SJSA1 (cell line): ENCODE data around the gene PDIA2. TPM values are rescaled to one million over a fixed set of nuclear protein-coding genes. Genes with fewer than 3 reads are reported as not detected.
"Not testable (repeated sequence)": the region's sequence is repeated elsewhere in the genome, so short reads cannot be mapped to it uniquely, and the experiment has no call there.

Source experiments
- DNase-seq, 2 experiments: peaks; one replicate each; pipeline ENCODE4 v3.0.0-alpha.2; 2015 to 2020; ENCODE audit warnings: low spot score in 2 of 2, low read depth in 1 of 2
- H3K27ac ChIP-seq: fragments of 250-450 bp; sonication (Bioruptor Pico); 2 replicates; pipeline ENCODE4 v1.5.1; 2020; ENCODE audit warnings: mild to moderate bottlenecking, moderate library complexity
- H3K27me3 ChIP-seq: fragments of 250-450 bp; sonication (Bioruptor Pico); replicated peaks from 2 replicates; pipeline ENCODE4 v1.5.1; 2020; ENCODE audit warnings: mild to moderate bottlenecking, moderate library complexity
- H3K36me3 ChIP-seq: fragments of 250-450 bp; sonication (Bioruptor Pico); 2 replicates; pipeline ENCODE4 v1.5.1; 2020; ENCODE audit warnings: mild to moderate bottlenecking
- H3K4me1 ChIP-seq: fragments of 250-450 bp; sonication (Bioruptor Pico); replicated peaks from 2 replicates; pipeline ENCODE4 v1.6.1; 2021; ENCODE audit warnings: mild to moderate bottlenecking
- H3K4me3 ChIP-seq: fragments of 250-450 bp; sonication (Bioruptor Pico); 2 replicates; pipeline ENCODE4 v1.5.1; 2020; ENCODE audit warnings: mild to moderate bottlenecking
- H3K9me3 ChIP-seq: fragments of 250-450 bp; sonication (Bioruptor Pico); replicated peaks from 2 replicates; pipeline ENCODE4 v1.5.1; 2020; ENCODE audit warnings: mild to moderate bottlenecking
- total RNA-seq: library from RNA; depleted of rRNA; stranded (reverse); fragments of >200 nt; shearing (Covaris generic); gene quantifications from 2 replicates; pipeline ENCODE4 v1.2.3, GENCODE V29; 2014

Gene PDIA2
- total RNA-seq, 1 experiment from 2014 or later: not detected

GRCh38 chr16:267562-267961 is 15.4 kb upstream of the PDIA2 start:
- not testable (repeated sequence) for H3K27ac ChIP-seq, H3K9me3 ChIP-seq, H3K4me3 ChIP-seq, H3K27me3 ChIP-seq, DNase-seq, H3K4me1 ChIP-seq, H3K36me3 ChIP-seq

DNA sequence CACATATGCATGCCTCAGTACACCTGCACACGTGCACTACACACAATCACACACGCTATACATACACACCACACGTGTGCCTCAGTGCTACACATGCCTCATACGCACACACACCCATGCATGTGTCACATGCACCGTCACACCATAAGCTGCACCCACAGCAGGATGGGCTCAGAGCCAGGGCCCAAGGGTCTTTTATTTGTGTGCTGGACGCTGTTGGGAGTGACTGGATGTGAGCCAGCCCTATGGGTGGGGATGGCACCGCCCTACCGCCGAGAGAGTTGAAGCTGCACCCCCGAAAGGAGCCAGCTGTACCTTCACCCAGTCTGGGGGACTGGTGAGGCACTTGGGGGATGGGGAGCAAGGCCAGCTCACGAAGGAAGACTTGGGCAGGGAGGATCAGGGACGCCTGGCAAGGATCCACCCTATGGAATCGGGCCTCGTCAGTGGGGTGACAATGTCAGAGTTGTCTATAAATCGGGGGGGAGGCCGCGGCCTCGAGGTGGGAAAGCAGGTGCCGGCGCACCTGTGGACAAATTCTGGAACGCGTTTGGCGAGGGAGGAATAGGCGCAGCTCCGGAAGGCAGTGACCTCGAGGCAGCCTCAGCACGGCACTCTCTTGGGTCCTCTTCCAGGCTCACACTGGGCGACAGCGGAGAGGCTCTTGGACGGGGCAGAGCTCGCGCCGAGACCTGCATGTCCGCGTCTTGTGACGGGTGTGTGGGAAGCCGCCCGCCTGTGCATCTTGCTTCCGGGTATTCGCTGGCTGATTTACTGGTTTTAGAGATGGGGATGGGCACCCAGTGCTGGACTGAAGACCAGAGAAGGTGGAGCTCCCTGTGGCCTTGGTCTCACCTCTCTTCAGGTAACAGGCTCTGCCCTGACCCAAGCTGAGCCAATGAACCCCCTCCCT is 14.6 kb upstream of the PDIA2 start:
- Histone ChIP-seq H3K27me3 (no peaks in the 10 kb centered on the region), H3K36me3 (peaks cover 4% of the 10 kb centered on the region; the same call in 1 of the 2 replicates), H3K4me3 (no peak overlapping the region), H3K4me1 (no peaks in the 10 kb centered on the region), H3K9me3 (no peaks in the 10 kb centered on the region), H3K27ac (no peak overlapping the region)
- DNase-seq: peak in 1 of 2 experiments; percentile 38

GRCh38 chr16:269061-269796 is 13.7 kb upstream of the PDIA2 start:
- Histone ChIP-seq H3K36me3 (peaks cover 3% of the 10 kb centered on the region; the same call in 1 of the 2 replicates), H3K4me3 (no peak overlapping the region), H3K27ac (no peak overlapping the region), H3K27me3 (peaks cover 6% of the 10 kb centered on the region), H3K9me3 (no peaks in the 10 kb centered on the region), H3K4me1 (no peaks in the 10 kb centered on the region)
- peak in 1 of 2 experiments; percentile 45 for DNase-seq

GRCh38 chr16:270381-271255 is 12.3 kb upstream of the PDIA2 start:
- H3K27me3 ChIP-seq: peaks cover 18% of the 10 kb centered on the region
- H3K4me3 ChIP-seq: no peak overlapping the region
- H3K9me3 ChIP-seq: no peaks in the 10 kb centered on the region
- no peaks in the 10 kb centered on the region for H3K4me1 ChIP-seq
- no peak overlapping the region for H3K27ac ChIP-seq
- H3K36me3 ChIP-seq: no peaks in the 10 kb centered on the region
- DNase-seq: peak in 1 of 2 experiments; percentile 41

- no peak for DNase-seq
- Histone ChIP-seq H3K9me3 (no peaks in the 10 kb centered on the region), H3K4me3 (no peak overlapping the region), H3K27me3 (peaks cover 31% of the 10 kb centered on the region), H3K36me3 (no peaks in the 10 kb centered on the region), H3K4me1 (no peaks in the 10 kb centered on the region), H3K27ac (no peak overlapping the region)
These were observed 10.1 kb upstream of the PDIA2 start for GRCh38 chr16:272633-273546.

- Histone ChIP-seq H3K4me1 (no peaks in the 10 kb centered on the region), H3K27me3 (peaks cover 34% of the 10 kb centered on the region), H3K36me3 (no peaks in the 10 kb centered on the region), H3K9me3 (no peaks in the 10 kb centered on the region), H3K27ac (no peak overlapping the region), H3K4me3 (no peak overlapping the region)
- no peak for DNase-seq
These were observed 9.2 kb upstream of the PDIA2 start for GRCh38 chr16:273547-274421.

DNA sequence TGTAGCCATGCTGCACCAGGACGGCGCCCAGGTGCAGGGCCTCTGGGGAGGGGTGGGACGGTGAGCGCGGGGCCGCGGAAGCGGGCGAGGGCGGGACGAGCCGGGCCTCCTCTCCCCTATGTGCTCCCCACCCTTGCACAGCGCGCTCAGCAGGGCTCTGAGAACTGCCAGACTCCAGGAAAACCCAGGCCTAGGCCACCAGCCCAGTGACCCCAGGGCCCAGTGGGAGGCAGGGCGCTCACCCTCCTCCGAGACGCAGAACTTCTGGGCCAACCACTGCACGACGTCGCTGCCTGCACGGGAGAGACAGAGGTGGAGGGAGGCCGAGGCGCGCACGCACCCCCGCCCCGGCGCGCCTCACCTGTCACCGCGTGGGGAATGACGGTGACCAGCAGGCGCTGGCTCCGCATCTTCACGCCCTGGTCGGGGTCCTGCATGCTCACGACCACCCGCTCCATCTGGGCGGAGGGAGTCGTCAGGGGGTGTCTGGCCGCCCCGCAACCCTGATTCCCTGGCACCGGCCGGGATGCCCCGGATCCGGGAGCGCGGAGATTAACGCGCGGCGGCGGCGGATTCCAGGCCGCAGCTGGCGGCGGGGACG is 7.8 kb upstream of the PDIA2 start:
- Histone ChIP-seq H3K9me3 (no peaks in the 10 kb centered on the region), H3K4me1 (no peaks in the 10 kb centered on the region), H3K27ac (no peak overlapping the region), H3K27me3 (peaks cover 46% of the 10 kb centered on the region), H3K4me3 (no peak overlapping the region), H3K36me3 (no peaks in the 10 kb centered on the region)
- DNase-seq: no peak

GRCh38 chr16:275786-276232 is 7.2 kb upstream of the PDIA2 start, which contains the start of gene RGS11:
RGS11 (minus strand) TSS chr16:275944; CDS start chr16:275911, 33 bp downstream.
- no peak for DNase-seq
- no peak within 1 kb of the TSS for H3K4me3 ChIP-seq
- no peaks in the 10 kb centered on the region for H3K36me3 ChIP-seq
- no peaks in the 10 kb centered on the region for H3K9me3 ChIP-seq
- H3K4me1 ChIP-seq: no peaks in the 10 kb centered on the region; the same call in 1 of the 2 replicates
- no peak within 1 kb of the TSS for H3K27ac ChIP-seq
- peaks cover 50% of the 10 kb centered on the region for H3K27me3 ChIP-seq

GRCh38 chr16:276426-277077 is 6.4 kb upstream of the PDIA2 start:
- no peak overlapping the region for H3K27ac ChIP-seq
- H3K4me1 ChIP-seq: no peaks in the 10 kb centered on the region; the same call in 1 of the 2 replicates
- DNase-seq: no peak
- peaks cover 57% of the 10 kb centered on the region for H3K27me3 ChIP-seq
- no peaks in the 10 kb centered on the region for H3K36me3 ChIP-seq
- H3K4me3 ChIP-seq: no peak overlapping the region
- no peaks in the 10 kb centered on the region for H3K9me3 ChIP-seq

GRCh38 chr16:278863-279366 is 4.0 kb upstream of the PDIA2 start:
- Histone ChIP-seq H3K9me3 (no peaks in the 10 kb centered on the region), H3K27me3 (peaks cover 59% of the 10 kb centered on the region), H3K27ac (no peak overlapping the region), H3K36me3 (no peaks in the 10 kb centered on the region), H3K4me3 (no peak overlapping the region), H3K4me1 (no peaks in the 10 kb centered on the region; the same call in 1 of the 2 replicates)
- DNase-seq: no peak

DNA sequence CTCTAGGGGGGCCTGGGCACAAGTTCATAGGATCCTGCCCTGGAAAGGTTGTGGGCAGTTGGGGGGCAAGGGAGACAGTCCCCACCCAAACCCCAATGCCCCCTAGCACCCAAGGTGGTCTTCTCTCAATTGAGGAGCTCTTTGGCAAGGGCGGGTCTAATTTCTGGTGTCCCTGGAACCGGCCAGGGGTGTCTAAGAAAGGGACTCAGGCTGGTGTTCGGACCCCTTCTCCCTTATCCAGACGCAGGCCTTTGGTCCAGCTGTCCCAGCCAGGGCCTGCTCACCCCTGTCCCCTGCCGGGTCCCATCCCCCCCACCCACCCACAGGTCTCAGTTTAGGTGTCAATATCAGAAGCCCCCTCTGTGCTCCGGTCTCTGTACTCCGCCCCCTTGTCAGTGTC is 3.4 kb upstream of the PDIA2 start:
- DNase-seq: no peak
- no peak overlapping the region for H3K4me3 ChIP-seq
- H3K36me3 ChIP-seq: no peaks in the 10 kb centered on the region
- no peaks in the 10 kb centered on the region; the same call in 1 of the 2 replicates for H3K4me1 ChIP-seq
- no peak overlapping the region for H3K27ac ChIP-seq
- peaks cover 53% of the 10 kb centered on the region for H3K27me3 ChIP-seq
- H3K9me3 ChIP-seq: no peaks in the 10 kb centered on the region
